Ecto neural progenitor cell (in vitro differentiated cells): ENCODE data around the gene KDM4F.

Source experiments
- DNase-seq: peaks from one replicate; pipeline ENCODE4 v3.0.0-alpha.2; 2018; ENCODE audit warnings: low spot score

KDM4F gene

DNA sequence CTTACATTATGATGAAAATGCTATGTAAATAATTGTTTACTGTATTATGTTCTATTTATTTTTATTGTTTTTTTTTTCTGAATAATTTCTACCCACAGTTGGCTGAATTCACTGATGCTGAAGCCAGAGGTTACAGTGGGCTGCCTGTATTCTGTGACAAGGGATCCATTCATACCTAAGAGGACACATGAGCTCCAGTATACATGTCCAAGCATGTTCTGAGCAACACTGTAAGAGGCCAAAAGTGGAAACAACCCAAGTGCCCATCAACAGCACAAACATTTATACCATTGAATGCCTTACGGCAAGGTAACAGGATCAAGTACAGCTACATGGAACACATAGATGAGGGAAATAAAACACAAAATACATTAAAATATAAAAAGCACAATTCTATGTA lies 16.1 kb downstream of the KDM4F start:
- DNase-seq, result no peak

DNA sequence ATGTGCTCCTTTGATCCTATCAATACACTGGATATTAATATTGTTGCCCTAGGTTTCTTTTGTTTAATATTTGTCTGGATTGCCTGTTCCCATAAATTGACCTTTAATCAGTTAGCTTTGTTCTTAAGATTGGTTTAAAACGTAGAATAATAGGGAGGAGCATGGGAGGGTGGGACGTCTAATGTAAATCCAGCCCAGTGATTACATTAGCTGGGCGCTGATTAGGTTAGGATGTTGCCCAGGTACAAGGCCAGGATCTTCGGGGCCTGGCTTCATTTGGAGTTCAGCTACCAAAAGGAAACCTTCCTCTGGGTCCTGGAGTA lies 17.5 kb downstream of the KDM4F start, which contains the start of gene SRSF8:
SRSF8 (plus strand) TSS at position 204 of the 323 bp plus-strand sequence. CDS start 308 bp downstream, outside the sequence.
- DNase-seq, result no peak

DNA sequence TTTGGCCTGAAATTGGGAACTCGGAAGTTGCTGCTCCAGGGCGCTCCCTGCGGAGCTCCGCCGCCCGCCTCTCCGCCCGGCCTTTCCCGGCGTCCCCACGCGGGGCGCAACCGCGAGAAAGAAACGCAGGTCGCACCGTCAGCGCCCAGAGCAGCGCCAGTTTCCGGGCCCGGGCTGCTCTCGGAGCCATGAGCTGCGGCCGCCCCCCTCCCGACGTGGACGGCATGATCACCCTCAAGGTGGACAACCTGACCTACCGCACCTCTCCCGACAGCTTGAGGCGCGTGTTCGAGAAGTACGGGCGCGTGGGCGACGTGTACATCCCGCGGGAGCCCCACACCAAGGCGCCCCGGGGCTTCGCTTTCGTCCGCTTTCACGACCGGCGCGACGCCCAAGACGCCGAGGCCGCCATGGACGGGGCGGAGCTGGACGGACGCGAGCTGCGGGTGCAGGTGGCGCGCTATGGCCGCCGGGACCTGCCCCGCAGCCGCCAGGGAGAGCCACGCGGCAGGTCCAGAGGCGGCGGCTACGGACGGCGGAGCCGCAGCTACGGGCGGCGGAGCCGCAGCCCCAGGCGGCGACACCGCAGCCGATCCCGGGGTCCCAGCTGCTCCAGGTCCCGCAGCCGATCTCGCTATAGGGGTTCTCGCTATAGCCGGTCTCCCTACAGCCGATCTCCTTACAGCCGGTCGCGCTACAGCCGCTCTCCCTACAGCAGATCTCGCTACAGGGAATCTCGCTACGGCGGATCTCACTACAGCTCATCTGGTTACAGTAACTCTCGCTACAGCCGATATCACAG lies 18.0 kb downstream of the KDM4F start:
- peak; percentile 86 for DNase-seq

DNA sequence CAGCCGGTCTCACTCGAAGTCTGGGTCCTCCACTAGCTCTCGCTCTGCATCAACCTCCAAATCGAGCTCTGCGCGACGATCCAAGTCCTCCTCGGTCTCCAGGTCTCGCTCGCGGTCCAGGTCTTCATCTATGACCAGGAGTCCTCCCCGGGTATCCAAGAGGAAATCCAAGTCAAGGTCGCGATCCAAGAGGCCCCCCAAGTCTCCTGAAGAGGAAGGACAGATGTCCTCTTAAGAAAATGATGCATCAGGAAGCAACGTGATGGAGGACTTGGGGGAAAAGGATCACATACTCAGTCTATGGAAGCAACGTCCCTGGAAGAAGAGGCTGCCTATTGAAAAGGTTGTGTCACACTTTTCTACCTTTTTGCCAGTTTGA lies 18.6 kb downstream of the KDM4F start:
- no peak for DNase-seq

GRCh38 chr11:95068549-95068948 lies 19.3 kb downstream of the KDM4F start:
- DNase-seq, result peak; percentile 61

GRCh38 chr11:95070471-95070870 lies 21.2 kb downstream of the KDM4F start:
- DNase-seq, result no peak

DNA sequence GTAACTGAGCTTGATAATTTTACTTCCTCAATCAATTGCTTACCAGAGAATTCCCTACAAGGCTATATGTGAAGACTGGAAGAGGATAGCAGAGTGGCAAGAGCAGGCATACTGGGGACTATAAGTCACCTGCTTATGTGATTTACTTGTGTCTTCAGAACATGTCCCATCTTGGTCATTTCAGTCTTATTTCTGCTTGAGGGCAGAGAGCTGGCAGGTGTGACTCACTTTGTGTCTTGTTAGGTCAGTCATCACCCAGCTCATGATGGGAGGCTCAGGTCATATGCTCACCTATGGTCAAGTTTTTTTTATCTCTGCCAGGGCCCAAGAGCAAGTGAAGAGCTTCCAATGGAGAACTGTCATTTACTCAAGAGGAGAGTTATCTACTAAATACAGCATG lies 23.7 kb downstream of the KDM4F start:
- no peak for DNase-seq

GRCh38 chr11:95074792-95075563 lies 25.8 kb downstream of the KDM4F start:
- DNase-seq, result no peak

DNA sequence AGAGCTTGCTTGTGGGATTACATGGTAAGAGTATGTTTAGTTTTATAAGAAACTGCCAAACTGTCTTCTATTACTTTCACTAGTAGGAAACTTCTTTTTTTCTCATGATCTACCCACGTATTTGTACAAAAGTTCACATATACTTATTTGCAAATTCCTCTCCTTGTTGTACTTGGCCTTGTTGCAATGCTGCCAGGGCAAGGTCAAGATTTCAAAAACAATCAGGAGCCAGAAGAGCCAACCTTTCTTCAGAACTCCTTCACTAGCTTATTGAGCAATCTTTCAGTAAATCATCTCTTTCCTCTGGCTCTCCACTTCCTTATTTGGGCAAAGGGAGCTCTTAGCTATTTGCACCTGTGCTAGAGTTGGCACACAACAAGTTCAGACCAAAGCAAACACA lies 27.2 kb downstream of the KDM4F start:
- no peak for DNase-seq

GRCh38 chr11:95076981-95077380 lies 27.8 kb downstream of the KDM4F start:
- DNase-seq, result no peak

DNA sequence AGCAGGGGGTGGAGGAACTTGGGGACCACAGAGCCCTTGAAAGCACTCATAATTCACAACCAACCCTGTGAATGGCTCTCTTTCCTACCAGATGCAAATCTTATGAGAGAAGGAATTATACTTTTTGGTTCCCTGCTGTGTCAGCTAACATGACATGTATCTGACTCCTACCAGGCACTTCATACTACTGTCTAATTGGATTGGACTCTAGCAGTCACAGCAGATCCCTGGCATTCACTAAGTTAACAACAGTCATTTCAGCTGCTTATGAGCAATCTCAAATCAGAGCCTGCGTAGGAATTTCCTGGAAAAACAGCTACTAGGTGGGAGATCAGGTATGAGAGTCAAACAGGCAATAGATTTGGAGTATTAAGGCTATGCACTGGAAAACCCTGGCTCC lies 29.3 kb downstream of the KDM4F start:
- no peak for DNase-seq

GRCh38 chr11:95081010-95081409 lies 31.8 kb downstream of the KDM4F start:
- DNase-seq, result no peak

GRCh38 chr11:95081412-95081811 lies 32.2 kb downstream of the KDM4F start:
- DNase-seq, result no peak

GRCh38 chr11:95082576-95083001 lies 33.4 kb downstream of the KDM4F start:
- DNase-seq, result no peak

DNA sequence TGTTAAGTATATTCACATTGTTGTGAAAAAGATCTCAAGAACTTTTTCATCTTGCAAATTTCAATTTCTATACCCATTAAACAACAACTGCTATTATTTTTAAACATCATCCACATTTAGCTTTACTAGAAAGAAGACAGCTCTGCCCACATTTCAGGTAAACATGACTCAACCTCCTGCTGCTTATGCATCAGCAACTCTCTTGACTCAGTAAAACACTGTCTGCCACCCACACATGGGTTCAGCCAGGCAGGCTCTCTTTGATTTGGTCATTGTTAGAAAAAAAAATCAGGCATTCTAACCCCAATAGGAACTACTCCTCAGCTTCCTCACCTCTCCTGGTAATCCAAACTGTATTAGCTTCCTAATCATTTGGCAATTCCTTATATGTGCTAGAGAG lies 35.3 kb downstream of the KDM4F start:
- DNase-seq, result no peak

GRCh38 chr11:95085117-95085816 lies 36.0 kb downstream of the KDM4F start:
- no peak for DNase-seq

DNA sequence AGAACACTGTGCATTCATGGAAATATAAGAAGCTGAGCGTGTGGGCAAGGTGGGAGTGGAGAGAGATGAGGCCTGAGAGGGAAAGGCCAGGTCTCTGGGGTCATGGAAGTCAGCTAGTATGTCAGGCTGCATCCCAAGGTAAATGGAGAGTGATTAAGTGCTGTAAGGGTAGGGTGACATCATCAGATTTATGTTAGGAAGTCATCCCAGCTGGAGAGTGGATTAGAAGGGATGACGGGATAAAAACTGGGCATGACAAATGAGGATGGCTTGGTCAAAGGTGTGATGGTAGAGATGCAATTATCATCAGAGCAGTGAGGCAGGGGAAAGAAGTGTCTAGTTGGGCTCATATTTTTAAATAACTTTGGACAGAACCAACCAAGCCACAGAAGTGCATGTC lies 36.9 kb downstream of the KDM4F start:
- no peak for DNase-seq

DNA sequence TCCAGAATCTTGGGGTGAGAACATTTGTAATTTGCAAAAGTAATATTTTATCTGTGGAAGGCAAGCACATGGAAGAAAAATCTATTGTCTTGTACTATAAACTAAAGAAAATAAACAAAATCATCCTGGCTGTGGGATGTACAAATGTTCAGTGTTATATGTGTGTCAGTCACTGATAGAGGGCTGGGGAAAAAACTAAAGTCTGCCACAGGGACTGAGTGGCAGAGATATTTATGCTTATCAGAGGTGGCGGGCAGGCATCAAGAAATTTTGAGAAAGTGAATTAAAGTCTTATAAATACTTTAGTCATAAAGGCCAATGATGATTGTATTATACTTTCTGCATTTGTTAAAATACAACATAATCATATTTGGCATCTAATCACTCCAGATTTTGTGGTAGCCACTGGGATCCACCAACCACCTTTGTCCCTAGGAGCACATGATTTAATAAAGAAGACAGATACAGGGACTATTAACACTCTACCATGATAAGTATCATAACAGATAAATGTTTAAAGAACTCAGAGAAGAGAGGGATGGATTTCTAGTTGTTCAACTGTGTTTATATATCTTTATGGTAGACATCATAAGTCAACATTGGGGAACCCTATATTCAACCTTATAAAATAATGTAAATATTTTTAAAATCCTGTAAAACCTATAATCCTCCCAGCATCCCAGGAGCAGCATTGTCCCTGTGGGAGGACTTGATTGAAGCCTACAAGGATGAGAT lies 37.8 kb downstream of the KDM4F start:
- DNase-seq, result no peak

- no peak for DNase-seq
These were observed 39.9 kb downstream of the KDM4F start for GRCh38 chr11:95088946-95089619.

- peak; percentile 89 for DNase-seq
These were observed 40.7 kb downstream of the KDM4F start, which contains the start of gene ENDOD1 for GRCh38 chr11:95089620-95090542. TSS of gene ENDOD1 (plus strand) at chr11:95089846. CDS start at chr11:95089928, 82 bp downstream.
